HG03442 (cell line): ENCODE results near the gene CWH43.
A peak's percentile ranks its signal among the peaks of the same experiment; 100 is the strongest.
"Not testable (repeated sequence)": the region's sequence is repeated elsewhere in the genome, so short reads cannot be mapped to it uniquely, and the experiment has no call there.

ENCODE experiments used
- ATAC-seq: cut with Tn5 transposase; IDR thresholded peaks from one replicate; pipeline ENCODE4 v1.9.1; 2021; ENCODE audit warnings: mild to moderate bottlenecking, moderate library complexity; ENCODE audit not compliant: unreplicated experiment

The CWH43 gene

DNA sequence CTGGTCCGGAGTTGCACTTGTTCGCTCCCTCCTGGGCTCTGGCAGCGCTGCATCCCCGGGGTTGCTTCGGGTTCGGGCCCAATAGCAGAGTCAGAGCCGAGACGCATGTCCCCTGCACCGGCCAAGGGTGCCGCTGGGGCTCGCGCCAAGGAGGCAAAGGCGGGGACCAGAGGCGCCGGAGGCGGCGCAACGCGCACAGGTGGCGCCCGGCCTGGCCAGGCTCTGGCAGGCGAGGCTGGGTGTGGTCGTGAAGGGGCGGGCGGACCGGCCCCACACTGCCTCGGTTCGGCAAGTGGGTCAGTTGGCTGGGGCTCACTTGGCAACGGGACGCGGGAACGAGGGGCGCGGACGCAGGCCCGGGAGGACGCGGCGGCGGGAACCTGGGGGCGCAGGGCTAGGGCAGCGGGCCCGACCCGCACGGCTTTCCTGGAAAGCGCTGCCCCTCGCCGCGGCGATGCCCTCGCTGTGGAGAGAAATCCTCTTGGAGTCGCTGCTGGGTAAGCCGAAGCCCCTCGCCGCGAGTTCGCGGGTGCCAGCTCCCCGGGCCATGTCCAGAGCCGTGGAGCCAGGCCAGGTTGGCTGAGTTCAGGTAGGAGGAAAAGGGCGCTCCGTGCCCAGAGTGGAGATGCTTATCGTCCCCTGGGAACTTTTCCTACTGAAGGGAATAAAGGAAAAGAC lies at the start of gene CWH43:
TSS of gene CWH43 (plus strand) at position 300 of the 678 bp plus-strand sequence. CDS start at position 455, 155 bp downstream.
- ATAC-seq = no peak

DNA sequence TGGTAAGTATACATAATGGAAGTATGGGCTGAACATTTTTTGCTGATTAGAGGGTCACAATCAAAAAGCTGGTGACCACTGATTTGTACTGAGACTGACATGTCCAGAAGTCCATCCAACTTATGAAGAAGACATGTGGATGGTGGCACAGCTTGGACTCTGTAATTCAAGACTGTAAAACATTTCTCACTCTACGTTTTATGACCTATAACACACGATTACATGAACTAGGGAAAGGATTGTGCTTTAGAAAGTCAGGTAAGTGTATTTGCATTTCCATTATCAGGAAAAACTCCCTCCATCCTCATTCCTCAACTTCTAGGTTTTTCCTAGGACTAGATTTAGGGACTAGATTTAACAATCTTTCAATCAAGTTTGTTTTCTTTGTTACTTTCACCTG lies 49.0 kb upstream of the CWH43 start:
- no peak for ATAC-seq

DNA sequence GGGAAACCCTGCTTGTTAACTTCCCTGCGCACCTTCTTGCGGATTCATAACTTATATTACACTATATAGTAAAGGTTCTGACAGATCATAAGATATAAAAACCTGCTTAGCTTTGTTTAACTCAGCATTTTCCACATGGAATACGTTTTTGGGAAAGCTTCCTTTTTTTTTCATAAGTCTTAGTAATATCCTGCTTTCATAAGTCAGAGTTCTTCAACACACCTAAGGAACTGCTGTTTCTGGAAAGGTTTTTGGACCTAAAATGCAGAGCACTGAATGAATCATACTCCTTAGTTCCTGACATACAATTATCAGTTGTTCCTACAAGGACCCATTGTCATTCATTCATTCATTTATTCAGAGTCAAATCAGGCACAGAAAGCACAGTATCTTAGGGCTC lies 47.2 kb upstream of the CWH43 start:
- ATAC-seq = no peak

DNA sequence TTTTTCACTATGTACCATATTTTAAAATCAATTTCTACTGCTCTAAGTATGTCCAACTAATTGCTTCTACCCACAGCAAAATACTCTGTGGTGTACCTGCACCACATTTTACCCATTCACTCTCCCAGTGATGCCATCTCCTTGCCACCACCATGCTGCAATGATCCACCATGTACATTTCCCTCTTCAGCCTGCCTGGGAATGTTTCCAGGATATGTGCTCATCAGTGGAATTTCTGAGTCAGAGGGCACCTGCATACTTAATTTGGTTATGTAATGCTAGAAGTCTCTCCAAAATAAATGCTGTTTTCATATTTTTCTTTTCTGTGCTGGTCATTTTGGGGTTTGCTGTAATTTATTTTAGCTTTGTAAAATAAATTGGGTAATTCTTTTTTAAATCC lies 46.3 kb upstream of the CWH43 start:
- ATAC-seq = no peak

DNA sequence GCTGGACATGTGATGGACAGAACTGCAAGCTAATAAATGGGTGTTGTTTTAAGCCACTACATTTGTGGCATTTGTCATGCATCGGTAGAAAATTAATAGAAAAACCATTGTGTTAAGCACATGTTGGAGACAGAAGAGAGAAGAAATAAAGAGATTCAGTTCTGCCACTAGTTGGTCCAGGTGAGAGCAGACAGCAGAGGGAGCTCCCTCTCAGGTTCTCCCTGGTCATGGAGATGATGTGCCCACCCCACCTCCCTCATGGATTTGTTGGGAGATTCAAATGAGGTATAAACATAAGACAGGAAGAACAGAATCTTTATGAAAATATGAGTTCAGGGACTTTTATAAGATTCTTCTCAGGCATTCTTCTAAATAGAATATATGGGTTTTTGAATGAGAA lies 42.7 kb upstream of the CWH43 start:
- ATAC-seq = no peak

DNA sequence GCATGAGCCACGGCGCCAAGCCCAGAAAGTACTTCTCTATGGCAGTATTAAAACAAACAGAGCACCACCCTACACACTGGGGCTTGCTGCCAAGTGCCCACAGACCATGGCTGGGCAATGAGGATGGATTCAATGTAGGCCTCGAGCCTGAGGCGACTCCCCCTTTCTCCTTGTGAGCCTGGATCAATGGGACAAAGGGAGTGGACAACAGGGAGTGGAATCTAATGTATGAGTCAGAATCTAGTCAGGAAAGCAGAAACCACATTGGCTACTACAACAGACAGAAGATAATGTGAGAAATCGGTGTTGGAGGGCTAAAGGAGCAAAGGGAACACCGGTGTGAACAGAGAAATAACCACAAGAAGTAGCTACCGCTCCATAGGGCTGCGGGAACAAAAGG lies 41.8 kb upstream of the CWH43 start:
- ATAC-seq = no peak

DNA sequence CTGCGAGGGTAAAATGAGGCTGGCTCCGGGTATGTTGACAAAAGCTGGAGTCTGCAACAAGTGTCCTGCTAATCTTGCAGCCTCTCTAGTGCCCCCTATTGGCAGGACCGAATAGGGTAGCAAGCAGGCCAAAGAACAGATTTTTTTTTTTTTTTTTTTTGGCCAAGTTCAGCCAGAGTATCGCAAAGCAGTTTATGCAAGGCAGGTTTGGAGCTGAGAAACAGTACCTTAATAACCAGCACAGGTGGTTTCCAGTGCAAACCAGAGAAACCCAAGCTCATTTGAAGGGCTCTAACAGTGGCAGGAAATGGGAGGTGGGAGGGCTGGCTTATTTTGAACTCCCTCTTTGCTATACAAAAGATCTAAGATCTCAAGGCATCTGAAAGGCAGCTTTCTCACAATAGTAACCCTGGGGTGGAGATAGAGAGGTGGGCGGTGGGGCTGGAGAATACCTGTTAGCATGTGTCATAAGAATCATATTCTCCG lies 41.3 kb upstream of the CWH43 start:
- ATAC-seq = no peak

DNA sequence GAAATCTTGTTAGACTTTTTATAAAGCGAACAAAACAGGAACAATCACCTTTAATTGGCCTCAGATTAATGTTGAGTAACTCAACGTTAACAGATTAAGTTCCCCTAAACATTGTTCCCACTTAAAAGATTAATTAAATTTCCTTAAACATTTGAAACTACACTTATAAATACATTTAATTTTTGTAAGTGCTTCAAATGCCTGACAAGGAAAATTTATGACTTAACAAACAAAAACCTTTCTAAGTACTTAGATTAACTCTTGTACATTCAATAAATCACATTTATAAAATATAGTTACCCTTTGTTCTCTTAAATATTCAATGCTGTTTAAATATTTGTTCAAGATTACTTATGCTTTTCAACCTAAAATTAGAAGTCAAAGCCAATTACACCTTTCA lies 40.1 kb upstream of the CWH43 start:
- ATAC-seq = no peak

DNA sequence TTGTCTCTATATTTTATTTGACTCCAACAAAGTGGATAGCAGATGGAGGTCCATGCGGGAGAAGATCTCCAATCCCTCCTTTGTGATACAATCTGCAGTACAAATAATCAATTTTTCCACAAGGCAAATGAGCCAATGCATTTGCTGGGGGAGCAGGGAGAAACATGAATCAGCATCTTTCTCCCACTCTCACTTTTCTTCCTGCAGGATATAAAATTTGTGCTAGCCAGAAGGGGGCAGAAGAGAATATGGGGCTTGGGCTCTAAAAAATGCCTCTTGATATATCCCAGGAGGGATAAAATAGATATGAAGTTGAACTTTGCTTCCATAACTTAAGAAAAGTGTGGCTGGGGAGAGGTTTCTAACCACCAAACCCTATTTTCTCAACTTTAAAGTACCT lies 38.3 kb upstream of the CWH43 start:
- ATAC-seq = no peak

DNA sequence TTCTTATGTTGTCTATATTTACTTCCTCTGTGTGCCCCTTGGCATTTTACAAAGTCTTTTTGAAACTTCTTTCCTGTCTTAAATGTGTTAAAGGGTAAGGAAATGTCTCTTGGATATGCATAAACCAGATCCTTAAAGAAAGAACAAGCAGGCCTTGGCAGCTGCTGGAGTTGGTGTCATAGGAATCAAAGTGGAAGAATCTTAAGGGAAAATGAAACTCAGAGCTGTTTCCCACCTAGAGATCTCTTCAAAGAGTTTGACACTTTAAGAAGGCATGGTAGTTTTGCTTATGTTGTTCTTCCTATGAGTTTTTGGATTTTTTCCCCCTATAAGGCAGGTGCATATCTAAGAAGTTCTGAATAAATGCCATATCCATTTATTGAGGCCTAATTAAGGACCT lies 37.0 kb upstream of the CWH43 start:
- ATAC-seq = no peak

DNA sequence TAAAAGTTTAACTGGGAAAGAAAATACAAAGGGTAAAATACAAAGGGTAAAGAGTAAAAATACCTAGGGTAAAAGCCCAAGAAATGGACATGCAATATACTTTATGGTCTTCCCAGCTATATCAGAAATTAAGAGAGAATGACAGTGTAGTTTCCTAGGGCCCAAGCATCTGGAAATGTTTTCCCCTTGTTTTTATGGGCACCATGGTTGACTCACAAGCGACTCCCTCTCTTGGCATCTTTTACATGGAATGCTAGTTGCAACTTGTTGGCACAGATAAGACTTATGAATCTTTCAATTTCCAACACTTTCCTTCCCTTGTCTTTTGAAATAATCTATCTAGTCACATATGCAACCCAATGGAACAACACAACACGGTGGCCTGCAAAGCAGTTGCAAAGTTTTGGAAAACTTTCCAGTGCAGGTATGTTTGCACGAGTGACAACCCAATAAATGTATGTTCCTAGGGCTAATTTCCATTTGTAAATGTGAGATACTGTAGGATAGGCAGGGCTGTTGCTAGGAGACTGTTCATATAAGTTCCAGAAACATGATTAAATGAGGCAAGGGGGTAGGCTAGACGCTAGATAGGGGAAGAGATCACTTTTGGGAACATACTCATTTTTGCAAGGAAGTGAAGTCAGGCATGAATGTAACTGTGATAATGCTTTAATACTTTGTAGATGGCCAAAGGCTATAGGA lies 36.4 kb upstream of the CWH43 start:
- ATAC-seq = no peak

DNA sequence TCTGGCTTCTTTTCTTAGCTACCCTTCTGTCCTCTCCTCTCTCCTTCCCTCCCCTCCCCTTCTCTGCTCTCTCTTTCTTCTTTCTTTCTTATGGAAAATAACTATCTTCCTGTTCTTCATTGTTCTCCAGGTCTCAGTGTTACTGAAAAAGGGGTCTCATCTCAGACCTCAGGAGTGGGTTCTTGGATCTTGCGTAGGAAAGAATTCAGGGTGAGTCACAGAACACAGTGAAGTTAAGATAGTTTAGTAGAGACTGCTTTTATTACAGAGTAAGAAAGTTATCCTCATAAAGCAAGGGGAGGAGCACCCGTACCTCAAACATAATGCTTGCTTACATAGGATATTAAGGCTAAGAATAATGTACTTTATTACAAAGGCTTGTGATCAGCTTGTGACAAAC lies 31.8 kb upstream of the CWH43 start:
- ATAC-seq = no peak

DNA sequence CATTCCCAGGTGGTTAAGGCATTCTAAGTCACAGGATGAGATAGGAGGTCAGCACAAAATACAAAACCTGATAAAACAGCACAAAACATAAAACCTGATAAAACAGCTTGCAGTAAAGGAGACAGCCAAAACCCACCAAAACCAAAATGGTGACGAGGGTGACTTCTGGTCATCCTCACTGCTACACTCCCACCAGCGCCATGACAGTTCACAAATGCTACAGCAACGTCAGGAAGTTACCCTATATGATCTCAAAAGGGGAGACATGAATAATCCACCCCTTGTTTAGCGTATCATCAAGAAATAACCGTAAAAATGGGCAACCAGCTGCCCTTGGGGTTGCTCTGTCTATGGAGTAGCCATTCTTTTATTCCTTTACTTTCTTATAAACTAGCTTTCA lies 28.7 kb upstream of the CWH43 start:
- not testable (repeated sequence) for ATAC-seq

DNA sequence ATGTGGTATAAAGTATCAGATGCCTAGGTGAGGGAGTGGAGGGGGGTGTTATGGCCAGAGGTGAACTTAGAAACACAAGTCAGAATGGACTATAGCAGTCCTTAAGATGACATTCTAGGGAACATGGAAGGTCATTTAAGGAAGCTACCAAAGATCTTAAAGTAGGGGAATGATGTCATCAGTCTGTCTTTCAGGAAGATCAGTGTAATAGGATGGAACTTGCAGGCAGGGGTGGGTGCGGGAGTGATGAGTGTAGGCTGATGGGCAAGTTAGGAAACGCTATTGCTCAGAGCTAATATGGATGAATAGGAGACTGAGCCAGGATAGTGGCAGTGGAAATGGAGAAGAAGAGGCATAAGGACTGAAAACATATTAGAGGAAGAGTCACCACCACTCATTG lies 27.5 kb upstream of the CWH43 start:
- ATAC-seq = no peak

DNA sequence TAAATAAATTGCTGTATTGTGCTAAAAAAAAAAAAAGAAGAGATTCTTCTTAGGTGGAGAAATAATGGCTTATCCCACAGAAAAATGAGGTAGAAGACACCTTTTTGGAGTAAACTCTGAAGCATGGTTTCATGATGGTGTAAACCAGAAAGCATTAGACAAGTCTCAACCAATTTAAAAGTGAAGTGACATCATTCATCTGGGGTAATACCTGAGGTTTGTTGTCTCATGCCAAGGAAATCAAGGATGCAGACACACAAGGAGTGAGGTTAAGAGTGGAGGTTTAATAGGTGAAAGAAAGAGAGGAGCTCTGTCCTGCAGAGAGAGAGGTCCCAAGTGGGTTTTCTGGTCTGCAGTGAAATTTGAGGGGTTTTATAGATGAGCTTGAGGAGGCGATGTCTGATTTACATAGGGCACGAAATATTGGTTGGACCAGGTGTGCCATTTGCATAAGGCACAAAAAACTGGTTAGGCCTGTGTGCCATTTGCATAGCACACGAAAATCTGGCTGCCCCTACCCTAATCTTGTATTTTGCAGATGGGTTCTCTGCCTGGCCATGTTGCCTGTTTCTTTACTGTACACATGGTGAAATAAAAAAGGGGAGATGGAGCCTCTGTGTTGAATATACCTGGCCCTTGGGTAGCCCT lies 25.0 kb upstream of the CWH43 start:
- no peak for ATAC-seq

DNA sequence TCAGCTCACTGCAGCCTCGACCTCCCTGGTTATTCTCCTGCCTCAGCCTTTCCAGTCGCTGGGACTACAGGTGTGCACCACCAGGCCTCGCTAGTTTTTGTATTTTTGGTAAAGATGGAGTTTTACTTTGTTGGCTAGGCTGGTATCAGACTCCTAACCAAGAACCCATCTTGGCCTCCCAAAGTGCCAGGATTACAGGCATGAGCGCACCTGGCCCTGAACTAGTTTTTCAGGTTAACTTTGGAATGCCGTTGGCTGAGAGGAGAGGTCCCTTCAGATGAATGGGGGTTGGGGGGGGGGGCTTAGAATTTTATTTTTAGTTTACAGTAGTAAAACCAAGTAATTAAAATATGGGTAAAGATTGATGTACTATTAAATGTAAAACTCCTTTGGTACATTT lies 23.4 kb upstream of the CWH43 start:
- no peak for ATAC-seq

DNA sequence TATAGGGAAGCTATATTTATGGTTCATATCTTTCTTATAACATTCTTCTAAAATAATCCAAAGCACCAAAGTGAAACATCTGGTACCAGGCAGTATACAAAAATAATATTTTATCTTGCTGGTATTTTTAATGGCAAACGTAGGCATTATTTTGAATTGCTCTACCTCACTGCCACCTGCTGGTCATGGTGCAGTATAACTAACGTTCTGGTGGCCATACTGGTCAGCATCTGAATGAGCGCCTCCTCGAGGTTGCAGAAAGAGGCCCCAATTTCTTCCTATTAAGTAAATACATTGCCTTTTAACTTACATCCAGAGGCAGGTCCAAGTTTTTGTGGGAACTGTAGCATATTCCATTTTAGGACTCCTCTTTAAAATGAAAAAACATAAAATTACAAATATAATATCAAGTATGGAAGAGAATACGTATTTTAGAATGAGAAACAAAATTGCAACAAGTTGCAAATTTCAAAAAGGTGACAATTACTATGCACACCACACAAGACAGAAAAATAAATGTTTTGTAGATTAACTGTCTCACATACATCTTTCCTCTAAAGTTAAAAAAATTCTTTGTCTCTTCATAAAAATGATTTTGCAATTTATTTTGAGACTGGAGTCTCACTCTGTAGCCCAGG lies 22.9 kb upstream of the CWH43 start:
- ATAC-seq = peak; percentile 93

DNA sequence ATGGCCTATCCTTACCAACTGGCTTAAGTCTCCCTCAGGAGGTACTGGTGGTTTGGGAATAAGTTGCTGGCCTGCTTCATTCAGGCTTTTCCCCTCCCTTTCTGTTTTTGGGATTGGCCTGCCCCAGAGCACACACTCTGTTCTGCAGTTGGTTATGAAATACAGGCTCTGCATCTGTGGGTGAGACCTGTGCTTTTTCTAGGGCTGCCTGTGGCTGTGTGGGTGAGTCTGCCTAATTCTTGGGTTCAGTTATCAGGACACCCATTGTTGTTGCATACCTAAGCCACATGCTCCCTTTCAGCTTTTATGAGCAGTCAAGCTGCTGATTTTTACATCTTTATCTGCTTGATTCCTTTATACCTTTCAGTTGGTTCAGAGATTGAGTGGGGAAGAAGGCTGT lies 19.0 kb upstream of the CWH43 start:
- no peak for ATAC-seq

DNA sequence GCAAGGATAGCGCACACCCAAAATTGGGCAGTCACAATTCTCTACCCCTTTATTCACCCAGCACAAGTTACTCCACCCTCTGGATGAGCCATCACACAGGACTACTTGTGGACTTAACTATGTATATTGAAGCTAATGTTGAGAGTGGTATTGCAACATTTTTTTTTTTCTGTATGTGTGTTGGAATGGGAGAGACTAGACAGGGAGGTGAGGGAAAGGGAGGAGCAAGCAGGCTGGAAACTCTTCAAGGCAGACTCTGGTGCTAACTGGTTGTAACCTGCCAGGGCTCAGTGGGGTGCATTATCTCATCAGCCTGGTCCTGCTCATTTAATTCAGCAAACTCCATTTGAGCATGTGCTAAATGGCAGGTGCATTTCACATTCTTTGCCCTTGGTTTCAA lies 18.4 kb upstream of the CWH43 start:
- ATAC-seq = no peak

DNA sequence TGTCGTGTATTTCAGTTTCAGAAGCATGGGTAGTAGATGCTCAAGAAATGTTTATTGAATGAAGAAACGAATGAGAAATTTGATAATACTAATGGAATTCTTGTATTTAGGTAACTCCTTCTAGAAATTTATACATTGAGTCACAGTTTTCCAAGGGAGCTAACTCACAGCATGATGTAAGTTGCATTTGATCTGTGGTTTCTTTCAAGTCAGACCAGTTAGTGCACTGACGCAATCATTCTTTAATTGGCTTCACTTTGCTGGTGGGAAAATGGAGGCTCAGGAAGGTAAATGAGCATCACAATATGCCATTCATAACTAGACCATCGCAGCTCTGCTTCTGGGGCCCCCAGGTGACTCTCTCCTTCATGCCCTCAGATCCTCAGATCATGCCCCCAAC lies 17.3 kb upstream of the CWH43 start:
- no peak for ATAC-seq

DNA sequence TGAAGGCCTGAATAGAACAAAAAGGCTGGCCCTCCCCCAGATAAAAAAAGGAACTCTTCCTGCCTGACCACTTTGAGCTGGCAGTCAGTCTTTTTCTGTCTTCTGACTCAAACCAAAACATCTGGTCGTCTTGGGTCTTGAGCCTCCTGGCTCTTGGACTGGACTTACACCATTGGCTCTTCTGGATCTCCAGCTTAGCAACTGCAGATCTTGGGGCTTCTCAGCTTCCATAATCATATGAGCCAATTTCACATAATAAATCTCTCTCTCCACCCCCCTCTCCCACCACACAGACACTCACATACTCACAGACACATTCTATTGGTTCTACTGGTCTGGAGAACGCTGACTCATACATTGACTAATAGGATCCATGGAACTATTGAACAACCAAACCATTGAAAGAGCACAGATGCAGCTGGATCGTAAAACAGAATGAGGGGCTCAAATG lies 15.6 kb upstream of the CWH43 start:
- ATAC-seq = no peak
